Stimulated activated CD4-positive, alpha-beta T cell treated with anti-CD3 and anti-CD28 coated beads, Interleukin-4, amount 100 ng/mL, for 1 hour (primary cell): Measurements from ENCODE around the gene CLN3.
"Not testable (repeated sequence)": the region's sequence is repeated elsewhere in the genome, so short reads cannot be mapped to it uniquely, and the experiment has no call there.

ENCODE experiments used
- DNase-seq: peaks from one replicate; pipeline ENCODE4 v3.0.0-alpha.2; 2020

The CLN3 gene

DNA sequence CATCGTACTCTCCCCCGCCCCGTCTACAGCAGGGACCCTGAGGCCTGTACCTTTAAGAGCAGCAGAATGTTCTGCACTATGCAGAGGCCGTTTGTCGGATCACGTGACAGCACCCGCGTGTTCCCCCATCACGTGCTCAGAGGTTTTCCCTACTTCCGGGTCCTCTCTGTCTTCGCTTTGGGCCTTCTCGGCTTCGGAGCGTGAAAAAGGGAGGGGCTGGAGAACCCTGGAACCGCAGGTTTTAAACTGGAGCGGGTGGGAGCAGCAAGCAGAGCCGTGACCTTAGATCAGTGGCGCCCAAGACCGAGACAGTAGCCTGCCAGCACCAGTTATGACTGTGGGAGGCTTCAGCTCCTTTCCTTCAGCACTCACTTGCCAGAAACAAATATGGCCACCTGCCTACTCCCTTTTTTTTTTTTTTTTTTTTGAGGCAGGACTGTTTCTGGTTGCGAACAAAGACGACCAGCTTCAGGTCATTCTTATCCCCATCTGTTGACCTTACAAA lies at the start of gene CLN3:
Gene CLN3, minus strand, starts transcription at position 105 of the 505 bp plus-strand sequence. CDS start 315 bp downstream, outside the sequence.
- peak; percentile 80 for DNase-seq

DNA sequence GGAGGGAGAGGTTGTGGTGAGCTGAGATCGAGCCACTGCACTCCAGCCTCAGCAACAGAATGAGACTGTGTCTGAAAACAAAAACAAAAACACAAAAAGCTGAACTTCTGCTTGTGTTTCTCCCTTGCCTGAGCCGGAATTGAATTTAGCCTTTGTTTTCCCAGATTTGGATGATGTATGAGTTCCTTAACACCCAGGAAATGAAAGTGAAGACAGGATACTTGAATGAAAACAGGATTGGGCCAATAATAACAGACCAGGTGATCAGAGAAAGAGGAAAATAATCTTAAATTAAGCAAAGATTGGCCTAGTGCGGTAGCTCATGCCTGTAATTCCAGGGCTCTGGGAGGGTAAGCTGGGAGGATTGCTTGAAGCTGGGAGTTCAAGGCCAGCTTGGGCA lies 48.5 kb upstream of the CLN3 start:
- no peak for DNase-seq

DNA sequence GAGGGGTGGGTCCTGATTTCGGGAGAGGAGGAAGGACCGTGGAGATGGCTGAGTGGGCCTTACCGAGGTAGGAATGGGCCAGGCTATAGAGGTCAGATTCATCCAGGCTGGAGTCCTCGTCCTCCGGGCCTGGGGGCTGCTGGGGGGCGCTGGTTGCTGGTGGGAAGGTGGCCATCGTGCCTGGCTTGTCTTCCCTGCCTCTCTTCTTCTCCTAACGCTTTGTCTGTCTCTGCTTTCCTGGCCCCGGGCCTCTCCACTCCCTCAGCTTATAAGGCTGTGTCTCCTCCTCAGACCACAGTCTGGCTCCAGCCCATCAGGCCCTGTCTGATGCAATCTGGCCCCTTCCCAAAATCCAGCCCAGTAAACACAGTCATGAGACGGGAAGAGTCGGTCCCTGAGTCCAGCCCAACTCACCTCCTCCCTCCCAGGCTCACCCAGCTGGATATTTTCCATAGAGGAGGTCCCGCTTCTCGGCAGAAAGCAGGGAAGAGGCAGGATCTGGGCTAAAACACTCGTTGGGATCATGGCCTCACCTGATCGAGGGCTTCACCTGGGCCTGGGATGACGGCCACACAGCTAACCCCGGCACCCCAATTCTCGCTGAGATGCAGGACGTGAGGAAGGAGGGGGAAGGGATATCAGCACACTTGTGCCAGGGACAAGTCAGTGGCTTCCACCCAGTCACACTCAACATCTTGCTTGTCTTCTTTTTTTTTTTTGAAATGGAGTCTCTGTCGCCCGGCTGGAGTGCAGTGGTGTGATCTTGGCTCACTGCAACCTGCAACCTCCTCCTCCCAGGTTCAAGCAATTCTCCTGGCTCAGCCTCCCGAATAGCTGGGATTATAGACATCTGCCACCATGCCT lies 47.1 kb upstream of the CLN3 start, which contains the start of gene NUPR1:
Gene NUPR1, minus strand, starts transcription at position 242 of the 864 bp plus-strand sequence. Its CDS starts 67 bp downstream, at position 175.
- DNase-seq: no peak

DNA sequence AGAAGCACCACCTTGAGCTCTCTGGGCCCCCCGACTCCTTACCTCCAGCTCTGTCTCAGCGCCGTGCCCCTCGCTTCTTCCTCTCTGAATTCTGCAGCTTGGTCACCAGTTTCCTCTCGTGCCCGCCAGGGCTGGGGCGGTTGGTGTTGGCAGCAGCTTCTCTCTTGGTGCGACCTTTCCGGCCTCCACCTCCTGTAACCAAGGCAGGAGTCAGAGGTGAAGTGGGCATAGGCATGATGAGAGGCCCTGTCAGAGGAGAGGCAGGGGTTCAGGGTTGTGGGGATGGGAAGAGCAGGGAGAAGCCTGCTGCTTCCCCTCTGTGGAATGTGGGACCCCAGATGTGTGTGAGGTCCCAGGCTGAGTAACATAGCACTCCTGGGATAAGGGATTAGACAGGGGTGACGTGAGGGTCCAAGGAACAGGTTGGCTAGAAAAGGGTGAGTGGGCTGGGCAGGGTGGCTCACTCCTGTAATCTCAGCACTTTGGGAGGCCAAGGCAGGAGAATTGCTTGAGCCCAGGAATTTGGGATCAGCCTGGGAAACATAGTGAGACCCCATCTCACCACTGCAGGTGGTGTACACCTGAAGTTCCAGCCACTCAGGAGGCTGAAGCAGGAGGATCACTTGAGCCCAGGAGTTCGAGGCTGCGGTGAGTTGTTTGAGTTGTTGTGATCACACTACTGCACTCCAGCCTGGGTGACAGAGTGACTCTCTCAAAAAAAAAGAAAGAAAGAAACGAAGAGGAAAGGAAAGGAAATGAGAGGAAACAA lies 46.3 kb upstream of the CLN3 start:
- no peak for DNase-seq

DNA sequence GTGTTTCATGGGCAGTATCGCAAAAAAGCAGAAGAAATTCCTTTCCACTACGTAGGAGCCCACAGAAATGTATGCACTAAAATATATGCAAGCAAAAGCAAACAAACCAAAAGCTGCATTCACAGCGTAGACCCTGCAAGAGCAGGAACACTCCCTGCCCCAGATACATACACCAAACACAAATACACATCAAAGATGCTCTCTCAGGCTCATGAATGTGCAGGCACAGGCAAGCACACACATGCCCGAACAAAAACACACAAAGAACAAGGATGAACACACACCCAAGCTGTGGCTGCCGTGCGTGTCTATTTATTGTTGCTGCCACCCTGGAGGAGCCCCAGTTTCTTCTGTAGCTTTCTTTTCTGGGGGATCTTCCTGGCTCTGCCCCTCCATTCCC lies 45.2 kb upstream of the CLN3 start:
- DNase-seq: no peak

DNA sequence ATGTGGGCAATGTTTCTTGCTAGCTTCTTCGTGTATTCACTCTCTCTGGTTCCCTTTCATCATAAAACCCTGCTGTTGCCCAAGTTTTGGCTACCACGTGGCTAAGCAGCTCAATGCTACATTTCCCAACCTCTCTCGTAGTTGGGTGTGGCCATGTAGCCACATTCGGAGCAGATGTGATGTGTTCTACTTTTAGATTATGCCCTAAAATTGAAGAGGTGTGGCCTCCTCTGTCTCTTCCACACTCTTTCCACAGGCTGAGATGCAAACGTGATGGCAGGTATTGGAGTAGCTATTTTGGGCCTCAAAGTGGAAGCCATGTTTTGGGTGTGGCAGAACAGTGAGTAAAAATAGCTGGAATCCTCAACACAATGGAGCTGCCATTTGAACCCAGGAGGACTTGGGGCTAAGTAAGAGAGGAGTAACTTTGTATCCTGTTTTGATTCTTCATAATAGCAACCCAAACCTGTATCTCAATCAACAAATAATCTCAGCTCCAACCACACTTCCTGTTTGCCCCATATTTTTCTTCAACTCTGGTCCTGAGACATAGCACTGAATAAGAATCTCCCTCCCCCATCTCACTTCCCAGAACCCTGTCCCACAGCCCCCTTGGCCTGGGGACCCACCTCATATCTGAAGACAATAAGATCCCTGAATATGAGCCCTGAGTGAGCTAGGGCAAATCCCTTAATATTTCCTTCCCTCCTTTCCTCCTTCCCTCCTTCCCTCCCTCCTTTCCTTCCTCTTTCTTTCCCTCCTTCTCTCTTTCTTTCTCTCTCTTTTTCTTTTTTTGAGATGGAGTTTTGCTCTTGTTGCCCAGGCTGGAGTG lies 42.9 kb upstream of the CLN3 start:
- no peak for DNase-seq

DNA sequence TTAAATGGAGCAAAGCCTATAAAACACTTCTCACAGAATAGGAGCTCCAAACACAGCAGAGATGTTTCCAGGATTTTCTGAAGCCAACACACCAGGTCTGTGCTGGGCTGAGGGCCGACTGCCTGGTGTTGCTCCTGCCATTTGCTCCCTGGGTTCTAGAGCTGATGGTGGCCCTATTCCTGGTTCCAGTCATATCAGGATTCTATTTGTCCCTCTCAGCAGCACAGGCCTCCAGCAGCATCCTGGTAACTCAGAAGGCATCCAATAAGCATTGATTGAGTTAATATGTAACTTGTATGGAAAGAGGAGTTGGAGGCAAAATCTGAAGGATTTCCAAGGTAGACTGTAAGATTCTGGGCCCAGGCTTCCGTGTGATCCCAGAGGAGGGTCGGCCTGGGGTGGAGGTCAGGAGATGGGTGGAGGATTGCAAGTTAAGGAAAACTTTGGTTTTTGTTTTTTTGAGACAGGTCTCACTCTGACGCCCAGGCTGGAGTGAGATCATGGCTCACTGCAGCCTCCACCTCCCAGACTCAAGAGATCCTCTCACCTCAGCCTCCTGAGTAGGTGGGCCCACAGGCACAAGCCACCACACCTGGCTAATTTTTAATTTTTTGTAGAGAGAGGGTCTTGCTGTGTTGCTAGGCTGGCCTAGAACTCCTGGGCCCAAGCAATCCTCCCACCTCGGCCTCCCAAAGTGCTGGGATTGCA lies 41.2 kb upstream of the CLN3 start:
- DNase-seq: no peak

DNA sequence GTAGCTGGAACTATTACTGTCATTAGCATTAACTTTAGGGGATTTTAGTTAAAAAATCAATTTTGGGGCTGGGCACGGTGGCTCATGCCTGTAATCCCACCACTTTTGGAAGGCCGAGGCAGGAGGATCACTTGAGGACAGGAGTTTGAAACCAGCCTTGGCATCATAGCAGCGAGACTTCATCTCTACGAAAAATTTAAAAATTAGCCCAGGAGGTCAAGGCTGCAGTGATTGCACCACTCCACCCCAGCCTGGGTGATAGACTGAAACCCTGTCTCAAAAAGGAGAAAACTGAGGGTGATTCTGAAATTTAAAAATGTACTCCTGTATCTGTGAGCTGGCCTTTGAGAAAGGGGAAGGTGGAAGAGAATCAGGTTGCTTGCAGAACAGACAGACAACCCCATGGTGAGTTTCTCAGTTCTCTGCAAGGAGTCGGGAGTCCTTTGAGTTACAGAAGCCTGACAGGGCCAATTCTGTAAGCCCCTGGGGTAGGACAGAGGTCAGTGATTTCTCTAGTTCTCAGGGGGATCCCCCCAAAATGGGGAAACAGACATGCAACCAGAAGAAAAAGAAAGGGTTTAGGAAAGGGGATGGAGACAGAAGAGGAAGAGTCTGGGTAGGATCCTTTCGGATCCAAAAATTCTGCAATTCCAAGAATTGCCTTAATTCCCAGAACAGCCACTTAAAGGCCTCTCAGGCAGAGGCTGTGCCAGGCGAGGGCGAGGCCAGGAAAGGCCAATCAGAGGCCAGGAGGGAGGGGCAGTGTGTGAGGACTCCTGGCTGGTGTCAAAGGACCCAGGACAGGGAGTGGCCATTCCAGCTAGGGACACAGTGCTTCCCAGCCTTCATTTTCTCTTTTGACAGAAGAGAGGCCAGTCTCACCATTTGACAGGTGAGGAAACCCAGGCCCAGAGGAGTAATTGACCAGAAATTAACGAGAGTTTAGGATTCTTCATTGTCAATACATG lies 40.2 kb upstream of the CLN3 start:
- DNase-seq: no peak

DNA sequence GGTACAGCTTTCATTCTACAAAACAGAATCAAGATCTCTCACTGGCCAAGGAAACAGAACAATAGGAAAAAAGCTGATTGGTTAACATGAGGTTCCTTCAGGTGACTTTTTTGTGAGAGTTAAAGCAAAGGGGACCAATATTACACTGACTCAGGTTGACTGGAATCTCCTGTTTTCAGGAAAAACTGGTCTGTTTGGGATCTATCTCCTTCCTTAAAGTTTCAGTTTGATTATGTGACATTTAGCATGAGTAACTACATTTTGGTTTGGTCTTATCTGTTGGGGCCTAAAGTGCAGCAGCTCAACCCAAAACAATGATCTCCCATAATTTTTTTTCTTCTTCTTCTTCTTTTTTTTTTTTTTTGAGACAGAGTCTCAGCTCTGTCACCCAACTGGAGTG lies 37.2 kb upstream of the CLN3 start:
- no peak for DNase-seq

DNA sequence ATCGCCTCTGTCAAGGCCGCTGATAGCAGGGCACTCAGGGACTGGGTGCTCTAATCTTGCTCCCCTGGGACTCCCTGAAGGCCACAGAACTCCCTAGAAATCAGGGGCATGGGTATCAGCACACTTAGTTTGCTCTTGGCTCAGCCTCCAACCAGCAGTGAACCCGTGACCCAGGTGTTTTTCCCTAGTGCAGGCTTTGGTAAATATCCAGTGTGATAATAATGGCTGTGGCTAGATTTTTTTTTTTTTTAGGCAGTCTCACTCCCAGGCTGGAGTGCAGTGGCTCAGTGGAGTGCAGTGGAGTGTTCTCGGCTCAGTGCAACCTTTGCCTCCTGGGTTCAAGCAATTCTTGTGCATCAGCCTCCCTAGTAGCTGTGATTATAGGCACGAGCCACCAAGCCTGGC lies 36.6 kb upstream of the CLN3 start:
- DNase-seq: no peak

DNA sequence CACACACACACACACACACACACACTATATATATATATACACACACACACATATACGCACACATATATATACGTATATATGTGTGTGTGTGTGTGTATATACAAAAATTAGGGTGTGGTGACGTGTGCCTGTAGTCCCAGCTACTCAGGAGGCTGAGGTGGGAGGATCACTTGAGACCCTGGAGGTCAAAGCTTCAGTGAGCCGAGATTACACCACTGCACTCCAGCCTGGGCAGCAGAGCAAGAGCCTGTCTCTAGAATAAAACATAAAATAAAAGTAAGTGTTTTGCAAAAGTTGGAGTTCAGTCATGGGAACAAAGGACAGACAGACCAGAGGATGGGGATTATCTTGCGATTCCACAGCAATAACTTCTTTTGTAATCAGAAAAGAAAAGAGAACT lies 36.1 kb upstream of the CLN3 start:
- DNase-seq: no peak

DNA sequence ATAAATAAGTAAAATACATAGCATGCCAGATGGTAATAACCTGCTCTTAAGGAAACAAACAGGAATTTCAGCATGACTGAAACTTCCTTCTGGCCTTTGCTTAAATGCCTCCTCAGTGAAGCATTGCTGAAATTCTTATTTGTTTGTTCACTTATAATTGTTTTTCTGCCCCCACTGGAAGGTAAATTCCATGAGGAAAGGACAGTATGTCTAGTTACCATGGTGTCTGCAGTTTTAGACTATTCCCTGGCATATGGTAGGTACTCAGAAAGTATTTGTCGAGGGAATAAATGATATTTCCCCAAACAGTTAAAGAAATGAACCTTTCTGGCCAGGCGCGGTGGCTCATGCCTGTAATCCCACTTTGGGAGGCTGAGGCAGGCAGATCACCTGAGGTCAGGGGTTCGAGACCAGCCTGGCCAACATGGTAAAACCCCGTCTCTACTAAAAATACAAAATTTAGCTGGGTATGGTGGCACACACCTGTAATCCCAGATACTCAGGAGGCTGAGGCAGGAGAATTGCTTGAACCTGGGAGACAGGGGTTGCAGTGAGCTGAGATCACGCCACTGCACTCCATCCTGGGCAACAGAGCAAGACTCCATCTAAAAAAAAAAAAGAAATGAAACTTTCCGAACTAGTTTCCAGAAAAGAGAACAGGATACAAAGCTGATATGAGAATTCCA lies 35.4 kb upstream of the CLN3 start:
- DNase-seq: not testable (repeated sequence)

DNA sequence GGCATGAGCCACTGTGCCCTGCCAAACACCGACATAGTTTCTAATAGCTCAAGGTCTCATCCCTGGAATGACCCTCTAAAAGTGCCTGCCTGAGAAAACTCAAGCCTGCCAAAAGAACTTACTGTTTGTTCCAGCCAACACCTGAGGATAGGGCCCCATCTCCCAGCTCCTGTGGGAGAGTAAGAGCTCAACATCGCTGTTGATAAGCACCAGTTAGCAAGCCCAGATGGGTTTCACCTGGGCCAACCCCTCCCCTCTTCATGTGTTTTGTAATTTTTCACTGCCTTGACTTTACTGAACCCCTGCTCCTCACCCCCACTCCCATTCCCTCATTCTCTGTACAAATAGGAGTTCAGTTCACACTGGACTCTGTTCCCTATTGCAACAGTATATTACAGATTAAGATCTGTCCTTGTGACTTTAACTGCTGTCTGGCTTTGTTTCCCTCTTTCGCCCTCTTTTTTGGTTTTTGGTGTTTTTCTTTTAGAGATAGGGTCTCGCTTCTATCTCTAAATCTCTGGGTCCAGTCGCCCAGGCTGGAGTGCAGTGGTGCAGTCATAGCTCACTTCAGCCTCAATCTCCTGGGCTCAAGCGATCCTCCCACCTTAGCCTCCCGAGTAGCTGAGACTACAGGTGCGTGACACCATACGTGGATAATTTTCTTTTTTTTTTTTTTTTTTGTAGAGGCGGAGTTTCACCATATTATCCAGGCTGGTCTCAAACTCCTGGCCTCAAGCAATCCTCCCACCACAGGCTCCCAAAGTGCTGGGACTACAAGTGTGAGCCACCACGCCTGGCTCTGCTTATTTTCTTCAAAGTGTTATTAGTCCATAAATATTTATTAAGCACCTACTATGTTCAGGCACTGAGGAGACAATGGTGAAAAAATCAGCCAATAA lies 34.6 kb upstream of the CLN3 start:
- DNase-seq: no peak

DNA sequence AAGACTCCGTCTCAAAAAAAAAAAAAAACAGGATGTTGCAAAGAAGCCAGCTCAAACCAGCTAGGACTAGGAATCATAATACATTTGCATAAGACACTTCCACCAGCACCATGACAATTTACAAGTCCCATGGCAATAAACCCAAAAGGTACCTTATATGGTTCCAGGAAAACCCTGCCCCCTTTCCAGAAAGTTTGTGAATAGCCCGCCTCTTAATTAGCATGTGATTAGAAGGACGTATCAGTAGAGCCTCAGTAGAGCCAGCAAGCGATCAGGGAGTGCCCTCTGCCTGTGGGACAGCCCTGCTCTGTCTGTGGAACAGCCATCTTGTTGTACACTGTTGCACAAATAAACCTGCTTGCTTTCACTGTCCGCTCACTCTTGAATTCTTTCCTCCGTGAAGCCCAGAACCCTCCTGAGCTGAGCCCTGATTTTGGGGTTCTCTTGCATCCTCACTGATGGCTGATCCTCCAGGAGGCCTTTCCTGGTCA lies 32.9 kb upstream of the CLN3 start:
- no peak for DNase-seq

DNA sequence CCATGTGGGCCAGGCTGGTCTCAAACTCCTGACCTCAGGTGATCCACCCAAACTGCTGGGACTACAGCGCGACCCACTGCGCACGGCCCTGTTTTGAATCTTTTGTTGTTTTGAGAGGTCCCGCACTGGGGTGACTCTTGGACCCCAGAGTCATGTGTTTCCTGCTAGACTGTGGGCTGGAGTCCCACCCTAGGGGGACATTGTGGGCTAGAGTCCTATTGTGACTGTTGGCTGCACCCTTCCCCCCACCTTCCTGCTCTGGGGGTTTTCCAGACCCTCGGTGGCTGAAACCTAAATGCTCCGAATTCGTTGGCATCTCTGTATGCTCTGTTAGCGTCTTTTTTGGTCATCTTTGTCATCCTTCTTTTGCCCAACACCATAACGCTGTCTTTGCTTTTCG lies 30.9 kb upstream of the CLN3 start:
- no peak for DNase-seq

DNA sequence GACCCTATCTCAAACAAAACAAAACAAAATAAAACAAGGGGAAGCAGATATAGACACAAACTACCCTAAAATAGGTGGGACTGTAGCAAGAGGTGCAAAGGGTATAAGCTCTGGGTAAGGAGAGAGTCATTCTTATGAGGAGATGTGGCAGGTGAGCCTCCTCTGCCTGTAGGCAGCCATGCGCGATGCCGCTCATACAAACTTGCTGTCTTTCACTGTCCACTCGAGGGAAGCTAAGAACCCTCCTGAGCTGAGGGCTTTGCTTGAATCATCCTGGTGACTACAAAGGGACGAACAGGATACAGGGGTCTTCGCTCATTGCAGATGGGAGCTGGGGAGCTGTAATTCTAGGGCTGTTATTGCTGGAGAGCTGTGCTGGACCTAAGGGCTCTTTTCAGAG lies 29.6 kb upstream of the CLN3 start:
- no peak for DNase-seq

DNA sequence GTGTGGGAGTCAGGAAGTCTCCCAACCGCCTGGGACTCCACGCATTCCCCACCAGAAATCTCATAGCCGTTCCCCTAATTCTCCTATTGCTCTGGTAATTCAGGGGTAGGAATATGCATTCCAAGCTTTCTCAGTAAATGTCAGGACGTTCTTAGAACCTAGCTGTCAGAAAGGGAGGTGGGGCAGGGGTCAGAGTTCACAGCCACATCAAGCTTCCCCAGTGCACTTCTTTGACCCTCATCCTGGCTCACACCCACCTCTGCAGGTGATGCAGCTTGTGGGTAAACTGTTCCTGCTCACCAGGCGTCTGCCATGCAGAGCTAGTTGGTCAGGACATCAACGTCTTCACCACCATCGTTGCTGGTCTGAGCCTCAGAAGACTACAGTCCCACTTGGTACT lies 28.8 kb upstream of the CLN3 start:
- DNase-seq: no peak

DNA sequence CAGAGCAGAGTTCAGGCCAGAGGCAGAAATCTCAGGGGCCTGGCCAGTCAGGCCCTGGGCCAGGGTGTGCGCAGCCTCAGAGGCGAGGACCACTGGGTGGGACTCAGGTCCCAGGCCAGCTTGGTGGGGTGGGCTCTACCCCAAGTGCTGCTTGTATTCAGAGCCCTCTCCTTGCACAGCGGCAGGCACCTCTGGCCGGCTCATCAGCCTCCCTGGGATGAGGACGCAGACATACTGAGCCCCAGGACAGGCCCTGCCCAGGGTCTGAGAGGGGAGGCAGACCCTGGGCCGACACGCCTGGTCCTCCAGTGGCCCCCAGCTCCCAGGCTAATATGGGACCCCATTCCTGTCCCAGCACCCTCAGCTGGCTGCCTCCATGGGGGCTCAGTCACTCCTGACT lies 22.4 kb upstream of the CLN3 start:
- DNase-seq: no peak
